ENCODE measurements around the gene PDLIM1.

The PDLIM1 gene, protein sequence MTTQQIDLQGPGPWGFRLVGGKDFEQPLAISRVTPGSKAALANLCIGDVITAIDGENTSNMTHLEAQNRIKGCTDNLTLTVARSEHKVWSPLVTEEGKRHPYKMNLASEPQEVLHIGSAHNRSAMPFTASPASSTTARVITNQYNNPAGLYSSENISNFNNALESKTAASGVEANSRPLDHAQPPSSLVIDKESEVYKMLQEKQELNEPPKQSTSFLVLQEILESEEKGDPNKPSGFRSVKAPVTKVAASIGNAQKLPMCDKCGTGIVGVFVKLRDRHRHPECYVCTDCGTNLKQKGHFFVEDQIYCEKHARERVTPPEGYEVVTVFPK

DNA sequence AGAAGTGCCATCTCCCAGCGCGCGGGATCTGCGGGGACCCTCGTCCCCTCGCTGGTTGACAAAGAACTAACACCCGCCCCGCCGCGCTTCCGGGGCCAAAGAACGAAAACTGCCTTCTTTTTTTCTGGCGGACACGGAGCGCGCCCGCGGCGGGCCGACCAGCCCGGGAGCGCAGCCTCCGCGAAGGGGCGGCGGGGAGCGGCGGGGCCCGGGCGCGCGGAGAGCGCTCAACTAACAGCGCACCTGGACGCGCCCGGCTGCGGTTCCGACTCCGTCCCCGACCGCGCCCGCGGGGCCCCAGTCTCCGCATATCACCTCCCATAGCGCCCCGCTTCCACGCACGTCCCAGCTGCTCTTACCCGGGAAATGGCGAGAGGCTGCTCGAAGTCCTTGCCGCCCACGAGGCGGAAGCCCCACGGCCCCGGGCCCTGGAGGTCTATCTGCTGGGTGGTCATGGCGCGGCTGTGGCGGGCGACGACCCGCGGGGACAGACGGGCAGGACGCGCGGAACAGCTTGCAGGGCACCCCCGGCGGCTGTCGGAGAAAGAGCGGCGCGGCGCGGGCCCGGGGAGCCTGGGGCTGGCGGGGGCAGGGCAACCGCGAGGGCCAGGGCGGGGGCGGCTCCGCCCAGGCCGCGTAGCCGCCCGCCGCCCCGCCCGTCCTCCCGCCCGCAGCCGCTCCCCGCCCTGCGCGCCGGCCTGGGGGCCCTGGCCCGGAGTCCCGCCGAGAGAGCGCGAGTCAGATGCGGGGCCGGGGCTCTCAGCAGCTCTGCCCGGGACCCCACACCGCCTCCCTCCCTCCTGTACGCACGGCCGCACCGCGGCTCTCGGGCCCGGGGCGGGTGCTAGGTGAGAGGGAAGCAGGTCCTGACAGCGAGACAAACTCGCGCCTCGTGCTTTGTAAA, at the start of gene PDLIM1:
PDLIM1 (minus strand) TSS at position 543 of the 904 bp plus-strand sequence; CDS start at position 455, 88 bp downstream.
- DNase-seq = peak; percentile 54

DNA sequence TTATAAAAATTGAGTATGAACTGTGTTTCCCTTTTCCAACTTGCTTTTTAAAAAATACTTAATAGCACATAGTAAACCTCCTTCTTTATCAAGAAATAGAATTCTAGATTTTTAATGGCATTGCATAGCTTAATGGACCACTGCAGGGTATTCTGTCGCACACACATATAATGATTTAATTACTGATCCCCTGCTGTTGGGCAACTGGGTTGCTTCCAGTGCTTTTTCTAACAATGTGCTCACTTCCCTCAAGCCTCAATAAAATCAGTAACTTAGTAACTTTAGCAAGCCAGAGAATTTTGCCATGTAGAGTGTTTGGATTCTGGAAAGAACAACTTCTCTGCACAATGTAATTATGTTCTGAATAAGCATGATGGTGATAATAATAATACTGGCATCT, 49.1 kb upstream of the PDLIM1 start:
- no peak for DNase-seq

DNA sequence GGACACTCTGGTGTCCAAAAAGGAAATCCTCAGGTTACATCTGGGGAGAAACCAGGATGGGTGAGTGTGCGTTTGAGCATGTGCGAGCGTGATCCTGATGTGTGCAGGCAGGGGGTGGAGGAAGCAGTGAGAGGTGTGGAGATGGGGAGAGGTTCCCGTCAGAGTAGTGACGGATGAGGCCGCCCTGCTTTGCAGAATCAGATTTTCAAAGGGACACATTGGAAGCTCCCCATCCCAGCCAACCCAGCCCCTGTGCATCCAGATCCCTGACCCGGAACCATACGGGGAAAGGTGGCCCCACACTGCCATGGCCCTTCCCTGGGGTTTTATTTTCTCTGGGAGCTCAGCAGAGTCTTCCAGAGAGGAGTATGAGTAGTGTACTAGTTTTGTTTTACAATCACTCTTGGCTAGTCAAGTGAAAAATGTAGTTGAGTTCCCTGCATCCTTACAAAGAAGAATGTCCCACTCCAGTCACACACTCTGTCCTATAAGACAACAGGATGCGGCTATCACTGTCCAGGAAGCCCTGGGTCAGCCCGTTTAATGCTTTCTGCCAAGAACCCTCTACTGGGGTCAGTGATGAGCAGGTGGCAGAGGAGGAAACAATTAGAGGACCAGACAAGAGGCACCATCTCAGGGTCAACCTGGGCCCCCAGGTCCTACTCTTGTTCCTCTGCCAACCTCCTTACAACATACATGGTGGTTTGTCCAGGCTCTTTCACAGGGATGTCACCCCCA, 46.8 kb upstream of the PDLIM1 start:
- no peak for DNase-seq

DNA sequence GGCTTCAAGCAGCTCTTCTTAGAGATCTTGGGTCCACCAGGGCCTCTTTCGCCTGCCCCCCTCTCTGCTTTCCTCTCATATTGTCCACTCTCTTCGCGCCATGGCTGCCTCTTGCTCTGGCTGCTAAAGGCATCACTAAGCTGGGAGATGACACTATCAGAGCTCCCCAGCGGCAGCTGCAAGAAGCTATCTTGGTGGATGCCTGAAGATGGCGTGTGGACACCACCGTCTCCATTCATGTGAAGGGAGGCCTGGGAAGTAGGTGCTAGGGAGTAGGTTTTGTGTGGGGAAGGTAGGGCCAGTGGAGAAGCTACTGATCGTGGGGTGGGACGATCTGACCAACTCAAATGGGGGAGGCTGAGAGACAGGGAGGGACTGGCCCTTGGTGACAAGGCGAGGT, 45.9 kb upstream of the PDLIM1 start:
- no peak for DNase-seq

DNA sequence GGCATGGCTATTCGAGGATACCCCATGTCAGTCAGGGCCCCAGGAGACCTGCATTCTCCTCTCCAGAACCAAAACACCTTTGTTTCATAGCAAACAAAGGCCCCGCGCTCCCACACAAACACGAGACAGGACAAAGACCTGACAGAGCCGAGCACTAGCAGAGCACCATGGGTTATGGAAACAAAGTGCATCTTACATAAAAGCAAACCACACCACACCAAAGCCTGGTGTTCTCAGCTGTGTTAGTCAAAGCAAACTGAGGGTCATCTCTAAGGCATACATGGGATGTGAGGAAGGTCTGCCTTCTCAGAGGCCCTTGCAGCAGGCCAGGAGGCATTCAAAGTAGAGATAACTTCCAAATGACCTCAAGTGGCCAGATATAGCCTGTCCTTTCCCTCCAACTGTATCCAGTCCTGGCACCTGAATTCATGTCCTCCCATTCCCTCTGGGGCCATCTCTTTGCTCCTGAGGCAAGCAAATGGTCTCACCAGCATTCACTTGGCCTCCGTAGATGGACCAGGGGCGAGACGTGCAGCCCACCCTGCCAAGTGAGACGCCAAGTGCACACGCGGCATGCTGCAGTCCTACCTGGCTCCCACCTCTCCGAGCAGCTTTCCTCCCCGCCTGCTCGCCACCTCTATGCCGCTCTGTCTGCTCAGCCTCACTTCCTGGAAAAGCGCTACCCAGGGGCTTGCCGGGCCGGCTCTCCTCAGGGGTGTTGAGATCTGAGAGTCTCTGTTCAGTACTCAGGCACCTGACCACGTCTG, 45.3 kb upstream of the PDLIM1 start:
- DNase-seq = no peak

DNA sequence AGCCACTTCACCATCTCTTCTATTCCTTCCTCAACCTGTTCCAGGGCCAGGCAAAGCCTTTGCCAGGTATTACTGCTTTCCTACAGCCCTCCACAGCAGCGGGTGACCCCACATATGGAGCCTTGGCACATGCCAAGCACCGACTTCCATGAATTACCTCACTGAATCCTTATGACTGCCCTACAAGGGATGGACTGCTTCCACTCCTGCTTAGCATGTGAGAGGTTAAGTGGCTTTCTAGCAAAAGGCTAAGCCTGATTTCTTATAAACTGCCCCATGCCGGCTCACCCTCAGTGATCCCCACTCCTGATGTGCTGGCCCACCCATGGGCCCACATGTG, 44.0 kb upstream of the PDLIM1 start:
- no peak for DNase-seq

DNA sequence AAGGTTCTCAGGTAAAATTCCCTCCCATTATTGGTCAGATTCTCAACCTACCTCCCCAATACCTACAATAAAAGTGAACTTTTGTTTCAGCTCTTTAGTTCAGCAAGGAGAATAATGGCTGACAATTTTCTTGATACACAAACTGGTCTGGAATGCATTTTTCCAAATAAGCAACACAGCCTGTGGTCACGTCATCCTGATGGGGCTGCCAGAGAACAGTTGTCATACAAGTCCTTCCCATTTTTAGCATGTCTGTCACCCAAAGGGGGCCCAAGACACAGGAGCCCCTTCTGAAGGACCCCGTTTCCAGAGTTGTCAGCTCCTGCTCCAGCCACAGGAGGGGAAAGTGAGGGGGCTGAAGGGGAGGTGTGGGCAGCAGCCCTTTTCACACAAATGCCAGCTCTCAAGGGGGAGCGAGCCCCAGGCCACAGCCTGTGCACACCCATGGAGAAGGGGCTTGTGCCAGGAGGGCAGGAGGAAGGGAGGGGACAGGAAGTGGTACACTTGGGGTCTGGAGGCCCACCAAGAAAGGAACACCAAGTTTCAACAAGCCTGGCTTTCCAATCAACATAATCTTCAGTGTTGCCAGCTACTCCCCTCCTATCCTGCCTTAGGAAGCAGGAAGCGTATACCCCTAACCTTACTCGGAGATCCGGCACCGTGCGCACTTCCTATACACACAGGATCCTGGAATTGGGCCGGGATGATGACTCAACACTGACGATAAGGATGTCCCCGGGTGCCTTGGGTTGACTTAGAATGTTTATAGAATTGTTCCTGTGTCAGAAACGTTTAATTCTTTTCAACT, 43.4 kb upstream of the PDLIM1 start:
- peak; percentile 74 for DNase-seq

DNA sequence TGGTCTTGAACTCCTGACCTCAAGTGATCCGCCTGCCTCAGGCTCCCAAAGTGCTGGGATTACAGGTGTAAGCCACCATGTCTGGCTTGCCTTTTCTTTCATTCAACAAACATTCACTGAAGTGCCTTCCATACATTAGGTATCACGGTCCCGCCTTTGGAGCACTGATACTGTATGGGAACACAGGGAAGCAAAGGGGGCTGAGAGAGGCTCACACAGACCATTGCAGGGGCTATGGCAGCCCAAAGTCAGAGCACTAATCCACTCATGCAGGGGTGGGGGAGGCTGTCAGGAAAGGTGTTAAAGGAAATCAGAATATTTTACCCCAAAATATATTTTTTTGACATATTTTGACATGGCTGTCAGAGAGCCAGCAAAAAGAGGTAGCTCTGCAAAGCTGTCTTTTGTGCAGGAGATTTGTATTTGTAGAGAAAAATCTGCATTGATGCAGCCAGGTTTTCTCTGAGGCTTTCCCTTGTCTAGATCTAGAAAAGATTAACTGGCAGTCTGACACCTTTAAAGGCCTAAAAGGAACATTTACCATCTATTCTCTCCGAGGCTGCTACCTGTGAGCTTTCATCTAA, 42.0 kb upstream of the PDLIM1 start:
- no peak for DNase-seq

DNA sequence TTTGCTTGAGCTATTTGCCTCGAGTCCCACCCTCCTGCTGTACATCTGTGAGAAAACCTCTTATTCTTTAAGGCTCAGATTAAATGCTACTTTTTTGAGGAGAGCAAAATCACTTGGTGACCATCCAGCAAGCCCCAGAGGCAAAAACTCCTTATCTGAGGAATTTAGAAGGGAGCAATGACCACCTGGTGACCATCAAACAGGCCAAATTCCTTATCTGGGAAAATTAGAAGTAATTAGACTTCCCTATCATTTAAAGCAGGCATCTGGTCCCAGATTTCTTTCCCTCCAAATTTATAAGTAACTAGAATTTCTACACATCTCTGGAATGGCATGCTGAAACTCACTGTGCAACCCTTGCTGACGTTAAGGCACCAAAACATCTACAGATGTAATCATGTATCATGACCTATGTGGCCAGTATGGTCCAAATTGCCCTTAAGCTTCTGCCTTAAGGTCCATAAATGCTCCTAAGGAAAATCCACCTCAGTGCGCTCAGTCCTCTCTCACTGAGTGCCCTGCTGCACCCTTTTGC, 40.9 kb upstream of the PDLIM1 start:
- DNase-seq = no peak

DNA sequence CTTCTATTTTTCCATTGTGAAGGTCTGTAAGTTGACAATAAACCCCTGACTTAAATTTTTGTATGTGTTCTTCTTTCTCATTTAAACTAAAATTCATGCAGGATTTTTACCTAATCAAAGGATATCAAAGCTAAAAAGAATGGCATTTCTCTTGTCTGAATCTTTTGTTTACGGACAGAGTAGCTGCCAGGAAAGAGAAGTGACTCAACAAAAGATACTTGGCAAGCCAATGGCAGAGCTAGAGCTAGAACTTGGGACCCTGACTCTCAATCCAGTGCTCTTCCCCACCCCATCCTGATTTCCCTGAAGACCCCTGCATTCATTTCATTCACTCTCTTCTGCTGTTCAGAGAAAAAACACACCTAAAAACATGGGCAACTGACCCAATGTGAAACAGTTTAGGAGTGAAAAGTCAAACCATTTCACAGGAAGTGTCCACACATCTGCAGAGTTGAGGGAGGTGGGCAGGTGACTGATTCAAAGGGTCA, 40.2 kb upstream of the PDLIM1 start:
- DNase-seq = no peak

DNA sequence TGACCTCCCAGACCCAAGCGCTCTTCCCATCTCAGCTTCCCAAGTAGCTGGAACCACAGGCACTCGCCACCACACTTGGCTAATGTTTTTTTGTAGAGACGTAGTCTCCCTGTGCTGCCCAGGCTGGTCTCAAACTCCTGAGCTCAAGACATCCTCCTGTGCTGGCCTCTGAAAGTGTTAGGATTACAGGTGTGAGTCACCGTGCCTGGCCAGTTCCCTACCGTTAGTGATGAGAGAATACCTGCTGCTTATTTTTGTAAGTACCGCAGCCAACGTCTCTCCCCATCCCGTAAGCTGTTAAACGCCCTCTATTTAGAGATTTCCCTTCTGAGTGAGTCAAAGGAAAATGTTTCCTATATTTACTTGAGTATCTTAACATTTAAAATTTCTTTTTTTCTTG, 38.5 kb upstream of the PDLIM1 start:
- DNase-seq = no peak

DNA sequence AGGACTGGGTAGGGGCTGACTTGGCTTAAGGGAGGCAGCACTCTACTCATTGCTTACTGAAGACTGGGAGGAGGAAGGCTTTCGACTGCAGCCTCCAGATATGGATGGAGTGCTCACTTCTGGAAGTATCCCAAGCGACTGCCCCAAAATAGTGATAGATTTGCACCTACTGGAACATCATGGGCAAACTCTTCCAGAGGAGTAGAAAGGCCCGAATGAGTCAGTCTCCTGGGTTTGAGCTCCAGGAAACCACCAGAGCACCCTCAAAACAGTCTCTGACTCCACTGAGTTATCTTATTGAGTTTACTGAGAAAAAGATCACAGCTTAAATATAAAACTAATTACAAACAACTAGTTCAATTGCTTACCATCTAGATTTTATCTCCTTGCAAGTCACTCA, 37.2 kb upstream of the PDLIM1 start:
- no peak for DNase-seq

DNA sequence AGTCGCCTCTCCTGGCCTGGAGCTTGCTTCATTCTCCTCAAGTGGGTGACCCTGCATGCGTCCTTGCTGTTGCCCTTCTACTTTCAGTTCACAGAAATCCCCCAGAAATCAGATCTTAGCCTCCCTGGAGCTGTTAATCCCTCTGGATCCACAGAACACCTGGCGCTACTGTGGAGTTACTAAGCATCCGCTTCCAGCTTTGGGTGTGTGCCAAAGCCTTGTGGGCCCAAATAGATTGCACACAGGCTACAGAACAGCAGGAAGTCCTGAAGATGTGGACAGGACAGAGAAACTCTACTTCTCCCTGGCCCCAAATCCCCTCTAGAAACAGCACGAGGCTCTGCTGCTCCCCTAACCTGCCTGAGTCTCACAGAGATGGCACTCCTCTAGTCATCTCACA, 36.6 kb upstream of the PDLIM1 start:
- peak; percentile 84 for DNase-seq

DNA sequence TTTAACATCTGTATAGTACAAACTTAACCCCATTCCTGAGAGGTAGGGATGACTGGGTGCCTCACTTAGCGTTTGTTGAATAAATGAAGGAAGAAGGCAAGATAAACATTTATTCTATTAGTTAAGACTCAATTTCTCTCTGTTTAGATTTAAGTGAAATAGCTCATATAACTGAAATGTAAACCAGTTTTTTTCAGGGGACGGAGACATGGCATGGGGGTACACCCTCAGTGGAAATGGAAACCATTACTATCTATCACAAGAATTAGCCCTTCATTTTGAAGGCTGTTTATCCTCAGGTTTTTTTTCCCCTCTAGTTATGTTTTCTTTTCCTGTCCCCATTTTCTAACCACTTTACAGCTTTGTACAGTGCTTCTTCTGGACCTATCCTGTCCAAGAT, 35.6 kb upstream of the PDLIM1 start:
- DNase-seq = no peak

DNA sequence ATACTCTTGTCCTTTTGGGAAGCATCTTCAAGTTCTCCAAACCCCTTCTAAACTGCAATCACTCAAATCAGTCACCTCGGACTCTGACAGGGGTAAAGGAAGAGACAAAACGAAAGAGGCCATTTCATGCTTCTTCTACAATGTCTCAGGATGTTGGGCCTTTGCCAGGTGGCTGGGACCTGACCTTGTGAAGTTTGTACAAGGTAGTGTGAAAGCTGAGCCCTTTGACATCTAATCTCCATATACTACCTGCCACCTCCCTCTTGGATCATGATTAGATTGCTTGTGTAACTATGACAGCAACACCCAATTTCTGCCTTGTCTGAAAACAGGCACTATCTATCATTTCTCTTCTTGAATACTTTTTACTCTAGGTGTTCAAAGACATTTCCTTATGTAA, 35.1 kb upstream of the PDLIM1 start:
- DNase-seq = no peak

DNA sequence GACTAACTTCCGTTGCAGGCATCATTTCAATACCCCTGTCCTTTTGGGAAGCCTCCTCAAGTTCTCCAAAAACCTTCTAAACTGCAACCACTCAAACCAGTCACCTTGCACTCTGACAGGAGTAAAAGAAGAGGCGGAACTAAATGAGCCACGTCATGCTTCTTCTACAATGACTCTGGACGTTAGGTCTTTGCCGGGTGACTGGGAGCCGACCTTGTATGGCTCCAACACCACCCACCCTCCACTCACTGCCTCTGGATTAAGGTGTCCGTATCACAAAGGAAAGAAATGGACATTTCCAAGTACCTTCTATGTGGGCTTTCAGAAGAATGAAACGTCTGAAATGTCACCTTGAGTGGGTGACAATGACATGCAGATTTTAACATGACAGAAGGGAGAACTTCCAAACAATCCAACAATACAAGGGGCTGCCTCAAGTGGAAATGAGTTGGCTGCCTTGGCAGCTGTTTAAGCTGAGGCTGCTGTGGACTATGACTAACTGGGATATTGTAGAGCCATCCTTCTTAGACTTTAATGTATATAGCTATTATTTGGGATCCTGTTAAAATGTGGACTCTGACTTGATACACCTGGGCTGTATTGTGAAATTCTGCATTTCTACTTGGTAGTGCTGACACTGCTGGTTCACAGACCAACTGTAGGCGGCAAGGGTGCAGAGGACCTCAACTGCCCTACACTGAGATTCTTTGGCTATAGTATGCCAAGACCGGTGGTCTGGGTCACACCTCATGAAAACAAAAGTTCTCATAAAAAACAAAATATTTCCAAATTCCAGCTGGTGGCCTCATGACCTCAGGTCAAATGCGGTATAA, 33.8 kb upstream of the PDLIM1 start:
- DNase-seq = no peak

DNA sequence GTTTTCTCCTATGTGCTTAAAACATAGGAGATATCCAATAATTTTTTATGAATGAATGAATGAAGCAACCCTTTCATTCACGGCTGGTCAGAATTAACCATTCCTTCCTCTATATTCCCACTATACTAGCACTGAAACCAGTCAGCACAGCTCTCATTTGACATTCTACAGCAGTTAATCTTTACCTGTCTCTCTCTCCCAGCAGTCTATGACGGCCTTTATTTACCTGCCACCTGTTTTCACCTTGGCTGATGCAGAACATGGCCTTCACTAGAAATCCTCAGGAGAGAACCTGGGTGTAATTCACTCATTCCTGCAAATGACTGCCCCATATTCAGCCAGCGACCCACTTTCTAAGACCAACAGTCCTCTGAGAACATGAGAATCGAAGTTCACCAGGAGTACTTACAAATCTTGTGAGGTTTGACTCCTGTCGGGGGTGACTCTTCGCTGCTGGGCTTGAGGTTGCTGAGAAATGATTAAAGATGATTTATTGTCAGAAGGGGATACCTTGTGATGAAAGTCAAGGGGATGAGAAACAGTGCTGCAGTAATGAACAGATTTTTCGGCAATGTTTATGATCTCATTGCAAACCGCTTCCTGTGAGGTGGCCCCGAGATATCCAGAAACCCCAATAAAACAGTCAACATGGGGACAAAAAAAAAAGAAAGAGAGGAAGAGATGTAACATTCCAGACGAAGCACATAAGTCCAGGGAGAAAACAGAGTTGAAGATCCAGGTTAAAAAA, 30.9 kb upstream of the PDLIM1 start:
- DNase-seq = peak; percentile 17

DNA sequence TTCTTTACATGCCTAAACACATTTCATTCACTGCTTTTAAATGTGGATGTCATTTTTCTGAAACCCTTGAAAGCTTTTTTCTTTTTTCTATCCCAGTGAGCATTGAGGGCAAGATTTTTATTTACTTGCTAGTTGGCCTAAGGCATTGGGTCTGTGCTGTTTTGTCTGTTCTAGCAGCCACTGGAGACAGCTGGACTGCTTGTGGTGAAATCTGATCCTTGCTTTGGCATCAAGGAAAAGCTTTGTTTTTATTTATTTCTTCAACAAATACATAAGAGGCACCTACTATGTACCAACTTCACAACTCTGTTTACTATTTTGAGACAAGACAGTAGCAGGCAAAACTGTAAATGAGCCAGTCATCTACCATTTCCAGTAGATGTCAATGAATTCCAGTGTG, 28.4 kb upstream of the PDLIM1 start:
- DNase-seq = no peak

DNA sequence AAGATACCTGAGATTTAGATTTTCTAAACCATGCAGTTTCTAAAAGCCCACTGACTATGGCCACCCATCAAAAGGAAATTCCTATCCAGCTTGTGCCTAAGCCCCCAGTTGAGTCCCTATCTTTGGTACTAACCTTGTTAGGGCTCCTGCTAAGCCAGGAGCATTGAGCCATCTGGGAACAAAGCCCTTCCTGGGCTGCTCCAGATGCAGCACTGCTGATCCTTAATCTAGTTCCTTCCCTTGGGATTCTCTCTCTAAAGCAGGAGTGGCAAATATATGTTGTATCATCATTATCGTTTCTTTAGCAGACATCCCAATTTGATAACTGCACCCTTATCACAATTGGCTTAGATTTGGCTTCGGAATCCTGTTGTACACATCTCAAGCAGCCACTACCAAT, 24.7 kb upstream of the PDLIM1 start:
- DNase-seq = no peak

Data from fibroblast of upper back skin (primary cell).